ENCODE data around the gene TGOLN2. TPM values are rescaled to one million over a fixed set of nuclear protein-coding genes. Genes with fewer than 3 reads are reported as not detected.
"Not testable (repeated sequence)": the region's sequence is repeated elsewhere in the genome, so short reads cannot be mapped to it uniquely, and the experiment has no call there.

TGOLN2 gene
- total RNA-seq, 2 experiments from 2014 or later: 82.2 to 85.4 TPM

GRCh38 chr2:85342156-85342555 lies 14.4 kb upstream of the TGOLN2 start:
- POLR2A ChIA-PET: no interaction called here
- CTCF ChIA-PET: no interaction called here

GRCh38 chr2:85341269-85342029 lies 13.7 kb upstream of the TGOLN2 start:
- POLR2A ChIA-PET: no interaction called here
- CTCF ChIA-PET: no interaction called here

- ChIA-PET CTCF (interaction anchor here (1.1 kb wide), 1 partner anchor 323 kb away, joined by 3 read pairs; no protein-coding TSS in a partner anchor), POLR2A (no interaction called here)
These were observed 12.5 kb upstream of the TGOLN2 start for GRCh38 chr2:85340034-85340892.

GRCh38 chr2:85334928-85335327 lies 7.1 kb upstream of the TGOLN2 start:
- ChIA-PET CTCF (no interaction called here), POLR2A (no interaction called here)

GRCh38 chr2:85333877-85334276 lies 6.1 kb upstream of the TGOLN2 start:
- POLR2A ChIA-PET: not testable (repeated sequence)
- CTCF ChIA-PET: interaction anchor here (1.0 kb wide), 1 partner anchor 57 kb away, joined by 3 read pairs; no protein-coding TSS in a partner anchor

GRCh38 chr2:85330839-85331636 lies 3.2 kb upstream of the TGOLN2 start:
- ChIA-PET CTCF (no interaction called here), POLR2A (interaction anchor here (2.0 kb wide), 1 partner anchor 23 kb away, joined by 6 read pairs; the partner anchor contains the start of genes ELMOD3 and RETSAT)

- CTCF ChIA-PET: interaction anchor here (0.8 kb wide), 1 partner anchor 222 kb away, joined by 3 read pairs; no protein-coding TSS in a partner anchor
These were observed 1.9 kb upstream of the TGOLN2 start for GRCh38 chr2:85329701-85330100.

GRCh38 chr2:85329181-85329651 lies 1.4 kb upstream of the TGOLN2 start:
- ChIA-PET CTCF (interaction anchor here (0.8 kb wide), 1 partner anchor 223 kb away, joined by 3 read pairs; no protein-coding TSS in a partner anchor), POLR2A (interaction anchor here (3.4 kb wide), 1 partner anchor 25 kb away, joined by 49 read pairs; the partner anchor contains the start of genes ELMOD3 and RETSAT)

More at GRCh38 chr2:85329701-85330100, 1.9 kb upstream of the TGOLN2 start:
- POLR2A ChIA-PET: not testable (repeated sequence)

GRCh38 chr2:85327160-85327821 lies 498 bp downstream of the TGOLN2 start:
- ChIA-PET POLR2A (interaction anchor here (0.6 to 3.5 kb wide), 12 partner anchors 8 to 388 kb away, joined by 3 to 49 read pairs (median 4); partner anchors contain the start of genes C2orf68, ELMOD3, GGCX and MAT2A), CTCF (interaction anchor here (0.7 to 2.1 kb wide), 4 partner anchors 9 to 42 kb away, joined by 3 to 11 read pairs (median 3); no protein-coding TSS in a partner anchor)

- CTCF ChIA-PET: interaction anchor here (1.0 to 2.1 kb wide), 3 partner anchors 9 to 27 kb away, joined by 3 to 11 read pairs (median 3); no protein-coding TSS in a partner anchor
- POLR2A ChIA-PET: interaction anchor here (0.6 to 3.5 kb wide), 11 partner anchors 8 to 387 kb away, joined by 3 to 49 read pairs (median 4); partner anchors contain the start of genes C2orf68, ELMOD3, GGCX and MAT2A
These were observed 1.2 kb downstream of the TGOLN2 start for GRCh38 chr2:85326406-85327159.

- ChIA-PET CTCF (interaction anchor here (1.5 kb wide), 1 partner anchor 25 kb away, joined by 3 read pairs; no protein-coding TSS in a partner anchor), POLR2A (interaction anchor here (1.5 to 3.5 kb wide), 2 partner anchors 11 to 213 kb away, joined by 4 to 19 read pairs; partner anchors contain the start of gene MAT2A)
These were observed 2.4 kb downstream of the TGOLN2 start for GRCh38 chr2:85325466-85325811.

- CTCF ChIA-PET: interaction anchor here (1.2 to 1.5 kb wide), 2 partner anchors 25 to 26 kb away, joined by 3 read pairs; no protein-coding TSS in a partner anchor
- POLR2A ChIA-PET: interaction anchor here (1.5 kb wide), 1 partner anchor 10 kb away, joined by 4 read pairs; no protein-coding TSS in a partner anchor
These were observed 2.9 kb downstream of the TGOLN2 start for GRCh38 chr2:85324639-85325465.

GRCh38 chr2:85323988-85324367 lies 3.8 kb downstream of the TGOLN2 start:
- POLR2A ChIA-PET: interaction anchor here (1.5 kb wide), 1 partner anchor 9 kb away, joined by 4 read pairs; no protein-coding TSS in a partner anchor
- CTCF ChIA-PET: interaction anchor here (1.2 kb wide), 1 partner anchor 25 kb away, joined by 3 read pairs; no protein-coding TSS in a partner anchor

- CTCF ChIA-PET: interaction anchor here (1.2 kb wide), 1 partner anchor 25 kb away, joined by 3 read pairs; no protein-coding TSS in a partner anchor
- POLR2A ChIA-PET: no interaction called here
These were observed 4.3 kb downstream of the TGOLN2 start for GRCh38 chr2:85323351-85323987.

GRCh38 chr2:85319796-85320195 lies 8.0 kb downstream of the TGOLN2 start:
- ChIA-PET CTCF (interaction anchor here (0.5 to 1.7 kb wide), 2 partner anchors 19 to 381 kb away, joined by 3 to 4 read pairs; no protein-coding TSS in a partner anchor), POLR2A (interaction anchor here (2.4 kb wide), 1 partner anchor 8 kb away, joined by 14 read pairs; the partner anchor contains the start of gene TGOLN2)

Measured in activated CD8-positive, alpha-beta memory T cell treated with anti-CD3 and anti-CD28 coated beads for 36 hours (primary cell).